OCI-LY7 (cell line): ENCODE results near the gene ATP6V0A4. TPM values are rescaled to one million over a fixed set of nuclear protein-coding genes. Genes with fewer than 3 reads are reported as not detected.

Experiments used
- Bru-seq: library from RNA; stranded (reverse); fragments of 400-500 nt; gene quantifications from one replicate; lab custom pipeline; 2021; lab: Mats Ljungman, UMichigan
- BruChase-seq, 2 experiments: library from RNA; stranded (reverse); fragments of 400-500 nt; gene quantifications; one replicate each; lab custom pipeline; 2021; lab: Mats Ljungman, UMichigan
- BruUV-seq: library from RNA; stranded (reverse); fragments of 400-500 nt; replicated peaks from 2 replicates; lab custom pipeline; 2021; lab: Mats Ljungman, UMichigan
- CTCF ChIA-PET: fragments of 300-600 bp; sonication (Branson Sonifier 250); formaldehyde crosslinking; loops from one replicate; lab custom pipeline; 2022; ENCODE audit warnings: antibody characterized with exemption; ENCODE audit not compliant: unreplicated experiment; lab: Charles Lee
- POLR2A ChIA-PET: fragments of 300-600 bp; sonication (Branson Sonifier 250); formaldehyde crosslinking; loops from one replicate; lab custom pipeline; 2022; ENCODE audit warnings: antibody characterized with exemption; lab: Charles Lee
- DNase-seq: peaks from one replicate; pipeline ENCODE4 v3.0.0-alpha.2; 2015; ENCODE audit warnings: low spot score
- H2AFZ ChIP-seq: fragments of 200-600 bp; sonication (generic), shearing (Covaris generic); 2 replicates; pipeline ENCODE4 v1.6.1; 2014; ENCODE audit warnings: mild to moderate bottlenecking, antibody characterized with exemption, low read length, moderate library complexity
- H3K27ac ChIP-seq: fragments of 200-600 bp; sonication (generic); 2 replicates; pipeline ENCODE4 v1.5.1; 2014; ENCODE audit warnings: mixed run types, low read depth, mild to moderate bottlenecking, moderate library complexity, low read length, inconsistent platforms; ENCODE audit not compliant: poor library complexity, severe bottlenecking
- H3K36me3 ChIP-seq: fragments of 200-600 bp; sonication (generic); 2 replicates; pipeline ENCODE4 v1.6.1; 2014; ENCODE audit warnings: mild to moderate bottlenecking, antibody characterized with exemption, low read length, moderate library complexity, mixed read lengths; ENCODE audit not compliant: insufficient read depth
- H3K4me1 ChIP-seq: fragments of 200-600 bp; sonication (generic); 2 replicates; pipeline ENCODE4 v1.5.1; 2014; ENCODE audit warnings: mild to moderate bottlenecking, low read length; ENCODE audit not compliant: insufficient read depth, poor library complexity, severe bottlenecking
- H3K4me2 ChIP-seq: fragments of 200-600 bp; sonication (generic); 2 replicates; pipeline ENCODE4 v1.6.1; 2014; ENCODE audit warnings: mild to moderate bottlenecking, low read length
- H3K4me3 ChIP-seq: fragments of 200-600 bp; sonication (generic); 2 replicates; pipeline ENCODE4 v1.5.1; 2014; ENCODE audit warnings: mild to moderate bottlenecking, low read depth, low read length; ENCODE audit not compliant: poor library complexity, severe bottlenecking
- H3K79me2 ChIP-seq: fragments of 200-600 bp; sonication (generic); 2 replicates; pipeline ENCODE4 v1.6.1; 2016; ENCODE audit warnings: low read depth, mild to moderate bottlenecking, low read length, moderate library complexity, mixed read lengths; ENCODE audit not compliant: insufficient read depth
- H3K9me2 ChIP-seq: fragments of 200-600 bp; sonication (generic); 2 replicates; pipeline ENCODE4 v1.6.1; 2016; ENCODE audit warnings: mild to moderate bottlenecking, low read length, mixed read lengths; ENCODE audit not compliant: insufficient read depth
- H3K9me3 ChIP-seq: fragments of 200-600 bp; sonication (generic); 2 replicates; pipeline ENCODE4 v1.6.1; 2014; ENCODE audit warnings: mild to moderate bottlenecking, mixed run types, low read length, mixed read lengths
- H4K20me1 ChIP-seq: fragments of 200-600 bp; sonication (generic); 2 replicates; pipeline ENCODE4 v1.6.1; 2014; ENCODE audit warnings: mild to moderate bottlenecking, antibody characterized with exemption, low read length, moderate library complexity, mixed read lengths; ENCODE audit not compliant: insufficient read depth
- EZH2phosphoT487 ChIP-seq: fragments of 200-600 bp; sonication (generic); IDR thresholded peaks from 2 replicates; pipeline ENCODE4 v1.6.1; 2018; ENCODE audit warnings: low read depth, borderline replicate concordance, mild to moderate bottlenecking, mixed run types, antibody characterized with exemption, low read length, moderate library complexity, mixed read lengths
- intact Hi-C: fragments of 100-400 bp; cut with micrococcal nuclease; formaldehyde crosslinking; loops from one replicate; pipeline ENCODE4 v1.10.0; 2022; ENCODE audit not compliant: unreplicated experiment
- long read RNA-seq: library from polyadenylated mRNA; stranded (forward); transcript quantifications from one replicate; pipeline ENCODE4 v2.0.0, GENCODE V29; 2022
- total RNA-seq, 2 experiments: library from RNA; depleted of rRNA in 1 of 2; stranded (reverse); fragments of >200 nt in 1 of 2; shearing (Covaris generic) in 1 of 2; gene quantifications; 2 replicates each; pipeline ENCODE4 v1.2.3, GENCODE V29; 2014 to 2022
- TF ChIP-seq, protein P1 (sequence below): fragments of 200-600 bp; sonication (generic); conservative IDR thresholded peaks from 2 replicates; pipeline ENCODE4 v1.5.1; 2014; ENCODE audit warnings: mild to moderate bottlenecking, antibody characterized with exemption, low read length, moderate library complexity, mixed read lengths

The ATP6V0A4 gene
- total RNA-seq (2014; rRNA removed; shearing (Covaris generic)): not detected in 2 replicates
- not detected in 2 replicates for total RNA-seq (2022)
- Bru-seq, nascent RNA: not detected
- percentile 2 among the genes with signal in this experiment for BruChase-seq, experiment 1, labeled RNA remaining after a 6-hour chase
- BruChase-seq, experiment 2, labeled RNA remaining after a 2-hour chase: not detected
- long read RNA-seq: 0 reads

GRCh38 chr7:138797715-138798320, at the start of gene ATP6V0A4, which contains the start of gene TMEM213:
ATP6V0A4 (minus strand) TSS chr7:138798196; CDS start chr7:138771247, 26,949 bp downstream.
TMEM213 (plus strand) TSS chr7:138797994; CDS start chr7:138798105, 111 bp downstream.
- intact Hi-C loops: no loop called here
- no peaks in the 10 kb centered on the region for H3K36me3 ChIP-seq
- H3K4me3 ChIP-seq: no peak within 1 kb of the TSS
- ChIA-PET CTCF (no interaction called here), POLR2A (no interaction called here)
- no peak within 1 kb of the TSS for H3K27ac ChIP-seq
- no peaks in the 10 kb centered on the region for H3K79me2 ChIP-seq
- TF ChIP-seq, protein P1, sequence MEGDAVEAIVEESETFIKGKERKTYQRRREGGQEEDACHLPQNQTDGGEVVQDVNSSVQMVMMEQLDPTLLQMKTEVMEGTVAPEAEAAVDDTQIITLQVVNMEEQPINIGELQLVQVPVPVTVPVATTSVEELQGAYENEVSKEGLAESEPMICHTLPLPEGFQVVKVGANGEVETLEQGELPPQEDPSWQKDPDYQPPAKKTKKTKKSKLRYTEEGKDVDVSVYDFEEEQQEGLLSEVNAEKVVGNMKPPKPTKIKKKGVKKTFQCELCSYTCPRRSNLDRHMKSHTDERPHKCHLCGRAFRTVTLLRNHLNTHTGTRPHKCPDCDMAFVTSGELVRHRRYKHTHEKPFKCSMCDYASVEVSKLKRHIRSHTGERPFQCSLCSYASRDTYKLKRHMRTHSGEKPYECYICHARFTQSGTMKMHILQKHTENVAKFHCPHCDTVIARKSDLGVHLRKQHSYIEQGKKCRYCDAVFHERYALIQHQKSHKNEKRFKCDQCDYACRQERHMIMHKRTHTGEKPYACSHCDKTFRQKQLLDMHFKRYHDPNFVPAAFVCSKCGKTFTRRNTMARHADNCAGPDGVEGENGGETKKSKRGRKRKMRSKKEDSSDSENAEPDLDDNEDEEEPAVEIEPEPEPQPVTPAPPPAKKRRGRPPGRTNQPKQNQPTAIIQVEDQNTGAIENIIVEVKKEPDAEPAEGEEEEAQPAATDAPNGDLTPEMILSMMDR: no peak
- no peak for TF ChIP-seq EZH2phosphoT487
- no peak within 1 kb of the TSS for H3K4me2 ChIP-seq
- H3K9me2 ChIP-seq: no peaks in the 10 kb centered on the region
- BruUV-seq: no TSS peak
- H2AFZ ChIP-seq: no peak within 1 kb of the TSS
- H3K4me1 ChIP-seq: no peaks in the 10 kb centered on the region
- H4K20me1 ChIP-seq: no peaks in the 10 kb centered on the region
- DNase-seq: no peak
- H3K9me3 ChIP-seq: no peaks in the 10 kb centered on the region

GRCh38 chr7:138845711-138846110, 47.7 kb upstream of the ATP6V0A4 start:
- CTCF ChIA-PET: no interaction called here
- Histone ChIP-seq H3K4me3 (no peak overlapping the region), H3K9me3 (no peaks in the 10 kb centered on the region), H4K20me1 (no peaks in the 10 kb centered on the region), H3K79me2 (no peaks in the 10 kb centered on the region), H2AFZ (no peak overlapping the region), H3K36me3 (no peaks in the 10 kb centered on the region), H3K4me1 (no peaks in the 10 kb centered on the region), H3K9me2 (no peaks in the 10 kb centered on the region), H3K27ac (no peak overlapping the region), H3K4me2 (no peak overlapping the region)
- BruUV-seq: no TSS peak
- TF ChIP-seq, protein P1: no peak
- no peak for TF ChIP-seq EZH2phosphoT487
- POLR2A ChIA-PET: no interaction called here
- intact Hi-C loops: no loop called here
- DNase-seq: no peak
